GM18909 (cell line): ENCODE data around the gene SAC3D1.
"Not testable (repeated sequence)": the region's sequence is repeated elsewhere in the genome, so short reads cannot be mapped to it uniquely, and the experiment has no call there.

Source experiments
- ATAC-seq: cut with Tn5 transposase; IDR thresholded peaks from one replicate; pipeline ENCODE4 v1.9.1; 2021; ENCODE audit warnings: mild to moderate bottlenecking; ENCODE audit not compliant: unreplicated experiment, poor library complexity

SAC3D1 gene

GRCh38 chr11:65040847-65041622, at the start of gene SAC3D1:
Gene SAC3D1, plus strand, starts transcription at chr11:65041210. Its CDS starts 83 bp downstream, at chr11:65041293.
- peak; percentile 88 for ATAC-seq

- ATAC-seq: no peak
Measured at GRCh38 chr11:64994318-64994717, 46.7 kb upstream of the SAC3D1 start.

GRCh38 chr11:64996327-64996709, 44.7 kb upstream of the SAC3D1 start:
- ATAC-seq: no peak

- ATAC-seq: no peak
Measured at GRCh38 chr11:64996710-64997380, 44.2 kb upstream of the SAC3D1 start, which contains the start of gene BATF2. Gene BATF2, minus strand, starts transcription at chr11:64996971. Its CDS starts 57 bp downstream, at chr11:64996914.

- no peak for ATAC-seq
Measured at GRCh38 chr11:64998141-64998540, 42.9 kb upstream of the SAC3D1 start.

- ATAC-seq: no peak
Measured at GRCh38 chr11:64998690-64999431, 42.1 kb upstream of the SAC3D1 start.

GRCh38 chr11:64999478-64999877, 41.5 kb upstream of the SAC3D1 start:
- no peak for ATAC-seq

GRCh38 chr11:65002706-65003105, 38.3 kb upstream of the SAC3D1 start:
- no peak for ATAC-seq

- ATAC-seq: no peak
Measured at GRCh38 chr11:65003282-65003681, 37.7 kb upstream of the SAC3D1 start.

GRCh38 chr11:65003968-65004367, 37.0 kb upstream of the SAC3D1 start:
- not testable (repeated sequence) for ATAC-seq

- ATAC-seq: no peak
Measured at GRCh38 chr11:65008016-65008415, 33.0 kb upstream of the SAC3D1 start.

- ATAC-seq: no peak
Measured at GRCh38 chr11:65008873-65009272, 32.1 kb upstream of the SAC3D1 start.

- ATAC-seq: peak; percentile 82
Measured at GRCh38 chr11:65013130-65013887, 27.7 kb upstream of the SAC3D1 start.

GRCh38 chr11:65013888-65014725, 26.9 kb upstream of the SAC3D1 start, which contains the start of gene ARL2:
Gene ARL2, plus strand, starts transcription at chr11:65014160. Its CDS starts 48 bp downstream, at chr11:65014208.
- peak; percentile 70 for ATAC-seq

- ATAC-seq: no peak
Measured at GRCh38 chr11:65014726-65015227, 26.2 kb upstream of the SAC3D1 start.

GRCh38 chr11:65016705-65017104, 24.3 kb upstream of the SAC3D1 start:
- no peak for ATAC-seq

GRCh38 chr11:65017937-65018336, 23.1 kb upstream of the SAC3D1 start:
- no peak for ATAC-seq

- ATAC-seq: no peak
Measured at GRCh38 chr11:65019824-65020223, 21.2 kb upstream of the SAC3D1 start.

- no peak for ATAC-seq
Measured at GRCh38 chr11:65021003-65021402, 20.0 kb upstream of the SAC3D1 start.
